Breast epithelium (tissue), 4 donors: ENCODE results near the gene LONP1. TPM values are rescaled to one million over a fixed set of nuclear protein-coding genes. Genes with fewer than 3 reads are reported as not detected.

Experiments used
- DNase-seq, 2 donors: peaks; one replicate each; pipeline ENCODE4 v3.0.0-alpha.2; 2019; ENCODE audit warnings: low spot score in 2 of 2
- H3K27ac ChIP-seq, 2 donors: fragments of 200-600 bp; sonication (generic) in 1 of 2; one replicate each; pipeline ENCODE4 v1.5.1; 2016 to 2019; ENCODE audit warnings: mild to moderate bottlenecking in 1 of 2
- H3K27me3 ChIP-seq, 2 donors: fragments of 200-600 bp; sonication (generic) in 1 of 2; one replicate each; pipeline versions ENCODE4 v1.5.1 to v1.6.0; 2017 to 2019; ENCODE audit warnings: control low read depth in 1 of 2, mild to moderate bottlenecking in 1 of 2
- H3K36me3 ChIP-seq: fragments of 200-600 bp; one replicate; pipeline ENCODE4 v1.5.1; 2019
- H3K4me1 ChIP-seq, 2 donors: fragments of 200-600 bp; sonication (generic); one replicate each; pipeline ENCODE4 v1.5.1; 2016 to 2019; ENCODE audit warnings: control low read depth in 1 of 2
- H3K4me3 ChIP-seq, 3 donors: fragments of 200-600 bp; sonication (generic); 1 replicate in 2 of 3; 2 replicates in 1 of 3; pipeline ENCODE4 v1.5.1; 2016 to 2019; ENCODE audit warnings: mild to moderate bottlenecking in 3 of 3, moderate library complexity in 2 of 3
- H3K9me3 ChIP-seq, 2 donors: fragments of 200-600 bp; sonication (generic) in 1 of 2; one replicate each; pipeline ENCODE4 v1.5.1; 2016 to 2019; ENCODE audit warnings: control low read depth in 1 of 2
- CTCF ChIP-seq, 3 donors: fragments of 450-650 bp; IDR thresholded peaks; one replicate each; pipeline ENCODE4 v1.5.1; 2016 to 2017; ENCODE audit warnings: antibody characterized with exemption in 3 of 3, mild to moderate bottlenecking in 3 of 3, moderate library complexity in 3 of 3
- POLR2A ChIP-seq: fragments of 450-650 bp; IDR thresholded peaks from one replicate; pipeline ENCODE4 v1.6.1; 2016; ENCODE audit warnings: antibody characterized with exemption, mild to moderate bottlenecking, moderate library complexity
- POLR2AphosphoS5 ChIP-seq, 3 donors: sonication (generic); formaldehyde crosslinking; IDR thresholded peaks; one replicate each; pipeline ENCODE4 v1.6.1; 2017; ENCODE audit warnings: antibody characterized with exemption in 3 of 3
- intact Hi-C: fragments of 100-400 bp; cut with DNase I; formaldehyde crosslinking; loops from one replicate; pipeline ENCODE4 v1.15.1; 2023; ENCODE audit warnings: low total_unique reads
- total RNA-seq, 3 donors: library from RNA; depleted of rRNA; stranded (reverse); fragments of >200 nt; gene quantifications; one replicate each; pipeline ENCODE4 v1.1.0, GENCODE V29; 2016

LONP1 gene
- total RNA-seq, 3 donors from 2014 or later: 48.1 to 66.2 (median 60.6) TPM

DNA sequence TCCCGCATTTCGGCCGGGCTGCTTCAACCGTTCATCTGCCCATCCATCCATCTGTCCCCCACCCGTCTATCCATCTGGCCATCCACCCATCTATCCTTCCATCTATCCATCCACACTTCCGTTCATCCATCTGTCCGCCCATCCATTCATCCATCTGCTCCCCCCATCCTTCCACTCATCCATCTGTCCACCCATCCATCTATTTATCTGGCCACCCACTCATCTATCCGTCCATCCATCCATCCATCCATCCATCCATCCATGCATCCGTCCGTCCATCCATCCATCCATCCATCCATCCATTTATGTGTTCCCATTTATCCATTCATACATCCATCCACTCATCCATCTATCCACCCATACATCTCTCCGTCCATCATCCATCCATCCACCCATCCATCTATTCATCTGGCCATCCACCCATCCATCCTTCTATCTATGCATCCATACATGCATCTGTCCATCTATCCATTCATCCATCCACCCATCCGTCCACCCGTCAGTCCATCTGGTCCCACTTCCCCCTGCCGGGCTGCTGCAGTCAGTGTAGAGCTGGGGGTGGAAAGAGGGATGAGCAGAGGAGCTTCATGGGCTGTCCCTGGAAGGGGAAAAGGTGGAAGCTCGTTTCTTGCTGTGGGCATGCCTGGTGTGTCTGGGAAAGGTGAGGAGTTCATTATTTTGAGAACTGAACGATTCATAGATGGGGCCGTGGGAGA is 38.4 kb downstream of the LONP1 start:
- H3K27me3 ChIP-seq: no peaks in the 10 kb centered on the region
- TF ChIP-seq POLR2AphosphoS5 (IDR thresholded peaks at IDR 0.05) (no peak), POLR2A (no peak), CTCF (IDR thresholded peaks at IDR 0.05) (no peak)
- peak overlapping the region; percentile 92 to 93 for H3K27ac ChIP-seq
- no peaks in the 10 kb centered on the region for H3K36me3 ChIP-seq
- intact Hi-C loops: no loop called here
- H3K9me3 ChIP-seq: no peaks in the 10 kb centered on the region
- no peak for DNase-seq
- peak overlapping the region; percentile 81 to 99 (median 82) for H3K4me3 ChIP-seq
- H3K4me1 ChIP-seq: peaks cover 9 to 13% of the 10 kb centered on the region in 2 donors

DNA sequence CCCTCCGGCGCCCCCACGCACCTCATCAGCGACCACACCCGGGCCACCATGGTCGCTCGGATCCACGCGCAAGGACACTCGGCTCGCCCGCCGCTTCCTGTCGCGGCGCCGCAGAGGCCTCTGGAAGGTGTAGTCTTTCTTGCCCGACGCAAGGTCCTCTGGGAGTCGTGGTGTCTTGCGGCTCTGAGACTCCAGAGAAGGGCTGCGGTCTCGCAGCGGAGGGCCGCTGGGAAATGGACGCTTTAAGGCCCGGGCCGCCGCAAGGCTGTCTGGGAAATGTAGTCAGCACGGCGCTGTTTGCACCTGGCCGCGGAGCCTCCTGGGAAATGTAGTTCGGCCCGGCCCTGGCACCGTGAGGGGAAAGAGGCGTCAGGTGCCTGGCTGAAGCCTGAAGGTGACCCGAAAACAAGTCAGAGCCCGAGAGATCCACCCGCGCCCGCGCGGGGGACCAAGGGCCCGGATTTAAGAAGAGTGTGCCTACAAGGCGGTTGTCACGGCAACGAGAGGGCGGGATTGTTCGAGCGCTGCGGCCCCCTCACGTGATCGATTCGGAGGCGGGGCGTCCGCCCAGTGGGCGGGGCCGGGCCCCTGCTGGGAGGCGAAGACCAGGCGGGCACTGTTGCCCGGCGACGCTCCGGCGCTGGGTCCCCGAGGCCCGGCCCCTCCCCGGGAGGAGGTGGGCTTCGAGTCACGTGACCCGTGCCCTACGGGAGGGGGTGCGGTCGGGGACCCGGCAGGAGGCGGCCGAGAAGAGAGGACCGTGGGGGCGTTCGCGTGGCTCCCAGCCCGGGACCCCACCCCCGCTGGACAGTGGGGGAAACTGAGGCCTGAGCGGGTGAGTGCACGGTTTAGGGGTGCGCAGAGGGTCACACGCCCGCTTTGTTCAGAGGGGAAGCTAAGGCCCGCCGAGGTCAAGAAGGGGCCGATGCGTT is 39.2 kb downstream of the LONP1 start, which contains the start of the genes HSD11B1L and MICOS13:
HSD11B1L (plus strand) TSS at position 591 of the 932 bp plus-strand sequence. CDS start 3,806 bp downstream, outside the sequence.
MICOS13 (minus strand) TSS at position 80 of the 932 bp plus-strand sequence; CDS start at position 50, 30 bp downstream.
- DNase-seq: peak; percentile 98 to 99
- H3K9me3 ChIP-seq: no peaks in the 10 kb centered on the region
- TF ChIP-seq POLR2A: peak; percentile 24
- peak; percentile 74 to 79 (median 78) for TF ChIP-seq POLR2AphosphoS5 (IDR thresholded peaks at IDR 0.05)
- peak in 1 of 3 donors; percentile 6 for TF ChIP-seq CTCF (IDR thresholded peaks at IDR 0.05)
- peaks cover 9 to 13% of the 10 kb centered on the region in 2 donors for H3K4me1 ChIP-seq
- H3K4me3 ChIP-seq: peak within 1 kb of the TSS; percentile 81 to 99 (median 82)
- intact Hi-C loops: no loop called here
- no peaks in the 10 kb centered on the region for H3K36me3 ChIP-seq
- H3K27ac ChIP-seq: peak within 1 kb of the TSS; percentile 92 to 93
- no peaks in the 10 kb centered on the region for H3K27me3 ChIP-seq

DNA sequence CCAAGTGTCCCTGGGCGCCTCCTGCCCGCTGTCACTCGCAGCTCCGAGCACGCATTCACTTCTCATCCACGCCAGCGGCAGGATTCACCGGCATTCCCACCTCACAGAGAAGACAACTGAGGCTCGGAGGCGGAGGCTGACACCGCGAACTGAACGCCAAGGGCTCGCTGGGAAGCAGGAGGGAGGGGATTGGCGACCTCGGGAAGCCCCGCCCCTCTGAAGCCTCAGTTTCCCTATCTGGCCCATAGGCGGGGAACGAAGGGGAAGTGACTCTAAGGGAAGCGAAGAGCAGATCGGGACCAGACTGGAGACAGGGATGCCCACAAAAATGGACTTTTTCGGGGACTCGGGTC is 39.9 kb downstream of the LONP1 start:
- H3K36me3 ChIP-seq: no peaks in the 10 kb centered on the region
- peak in 1 of 2 donors; percentile 51 for DNase-seq
- no peaks in the 10 kb centered on the region for H3K9me3 ChIP-seq
- intact Hi-C loops: no loop called here
- peak overlapping the region; percentile 81 to 99 (median 82) for H3K4me3 ChIP-seq
- peak overlapping the region; percentile 92 to 93 for H3K27ac ChIP-seq
- no peaks in the 10 kb centered on the region for H3K27me3 ChIP-seq
- TF ChIP-seq POLR2AphosphoS5 (IDR thresholded peaks at IDR 0.05) (no peak), CTCF (IDR thresholded peaks at IDR 0.05) (no peak), POLR2A (no peak)
- peaks cover 9 to 13% of the 10 kb centered on the region in 2 donors for H3K4me1 ChIP-seq

- intact Hi-C loops: no loop called here
Observed at GRCh38 chr19:5679289-5680083, 40.5 kb downstream of the LONP1 start.

More at GRCh38 chr19:5679289-5680083, 40.5 kb downstream of the LONP1 start:
- no peak for DNase-seq
- H3K36me3 ChIP-seq: no peaks in the 10 kb centered on the region
- peak overlapping the region; percentile 81 to 99 (median 82) for H3K4me3 ChIP-seq
- H3K27me3 ChIP-seq: no peaks in the 10 kb centered on the region
- H3K9me3 ChIP-seq: no peaks in the 10 kb centered on the region
- peak overlapping the region; percentile 92 to 93 for H3K27ac ChIP-seq
- no peak for TF ChIP-seq POLR2AphosphoS5 (IDR thresholded peaks at IDR 0.05)
- TF ChIP-seq CTCF (IDR thresholded peaks at IDR 0.05): no peak
- TF ChIP-seq POLR2A: no peak
- H3K4me1 ChIP-seq: peaks cover 9 to 13% of the 10 kb centered on the region in 2 donors
